ENCODE data around the gene SCO1. TPM values are rescaled to one million over a fixed set of nuclear protein-coding genes. Genes with fewer than 3 reads are reported as not detected.
"Not testable (repeated sequence)": the region's sequence is repeated elsewhere in the genome, so short reads cannot be mapped to it uniquely, and the experiment has no call there.

SCO1 gene
- total RNA-seq, 1 donor from 2014 or later: 28.1 TPM

GRCh38 chr17:10725262-10725661 is 27.9 kb upstream of the SCO1 start:
- DNase-seq: no peak

GRCh38 chr17:10724546-10725195 is 27.3 kb upstream of the SCO1 start:
- no peak for DNase-seq

DNA sequence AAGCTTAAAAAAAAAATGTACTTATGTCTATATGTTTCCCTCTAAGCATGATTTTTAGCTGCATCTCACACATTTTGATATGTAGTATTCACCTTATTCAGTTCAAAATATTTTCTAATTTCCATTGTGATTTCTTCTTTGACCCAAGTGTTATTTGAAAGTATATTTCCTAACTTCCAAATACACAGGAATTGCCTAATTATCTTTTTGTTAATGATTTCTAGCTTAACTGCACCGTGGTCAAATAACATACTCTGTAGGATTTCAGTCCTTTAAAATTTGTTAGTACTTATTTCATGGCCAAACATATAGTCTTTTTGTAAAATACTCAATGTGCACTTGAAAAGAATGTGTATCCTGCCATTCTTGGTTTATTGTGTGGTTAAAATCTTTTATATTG is 21.2 kb upstream of the SCO1 start:
- no peak for DNase-seq

- no peak for DNase-seq
These were observed 18.9 kb upstream of the SCO1 start for GRCh38 chr17:10716218-10716617.

DNA sequence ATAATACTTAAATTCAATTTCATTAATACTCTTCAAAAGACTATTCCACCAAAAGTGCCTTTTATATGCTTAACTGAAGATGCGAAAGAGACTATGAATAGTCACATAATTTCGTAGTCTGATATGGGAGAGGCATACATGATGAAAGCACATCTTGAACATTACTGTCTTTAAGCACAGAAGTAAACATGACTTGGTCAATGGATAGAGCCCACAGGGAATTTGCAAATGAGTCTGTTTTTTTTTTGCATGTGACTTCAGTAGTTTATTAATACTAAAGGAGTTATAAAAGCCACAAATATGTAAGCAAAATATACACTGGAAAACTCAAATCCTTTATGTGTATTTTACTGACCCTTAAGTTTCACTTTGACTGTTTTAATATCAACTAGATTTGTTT is 16.0 kb upstream of the SCO1 start:
- no peak for DNase-seq

DNA sequence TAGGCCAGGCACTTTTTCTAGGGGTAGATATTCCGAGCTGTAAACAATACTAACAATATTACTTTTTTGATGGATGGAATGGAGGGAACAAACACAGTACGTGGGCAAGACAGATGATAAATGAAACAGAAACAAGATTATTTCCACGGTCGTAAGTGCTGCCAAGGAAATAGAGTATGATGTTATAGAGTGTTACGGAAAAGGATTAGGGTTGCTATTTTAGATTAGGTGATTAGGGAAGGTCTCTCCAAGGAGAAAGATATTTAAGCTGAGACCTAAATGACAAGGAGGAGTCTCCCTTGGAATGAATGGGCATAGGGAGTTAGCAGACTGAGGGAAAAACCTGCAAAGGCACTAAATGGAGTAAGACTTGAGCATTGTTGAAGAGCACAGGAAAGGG is 8.4 kb upstream of the SCO1 start:
- no peak for DNase-seq

GRCh38 chr17:10702574-10702973 is 5.2 kb upstream of the SCO1 start:
- DNase-seq: no peak

DNA sequence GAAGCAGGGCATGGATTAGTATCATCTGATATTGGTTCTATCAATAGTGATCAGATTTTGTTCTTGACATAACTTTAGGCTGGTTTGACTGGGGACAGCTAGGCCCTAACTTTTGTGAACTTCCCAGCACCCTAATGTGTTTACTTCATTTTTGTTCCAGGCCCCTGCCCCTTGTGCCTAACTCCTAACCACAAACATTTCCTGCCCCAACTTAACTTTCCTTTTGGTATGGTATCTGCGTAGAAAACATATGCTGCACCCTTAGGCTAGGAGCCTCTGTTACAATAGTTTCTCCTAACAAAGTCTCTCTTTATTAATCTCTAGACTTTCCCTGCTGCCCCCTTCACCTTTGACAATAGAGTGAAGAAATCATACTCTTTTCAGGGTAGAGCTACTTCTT is 2.5 kb upstream of the SCO1 start:
- DNase-seq: no peak

- DNase-seq: peak; percentile 32
These were observed 924 bp upstream of the SCO1 start for GRCh38 chr17:10698096-10698818.

- DNase-seq: not testable (repeated sequence)
These were observed 1.4 kb downstream of the SCO1 start for GRCh38 chr17:10695875-10696407.

- DNase-seq: no peak
These were observed 9.8 kb downstream of the SCO1 start for GRCh38 chr17:10687499-10687898.

- DNase-seq: peak; percentile 29
These were observed 13.5 kb downstream of the SCO1 start for GRCh38 chr17:10683853-10684252.

DNA sequence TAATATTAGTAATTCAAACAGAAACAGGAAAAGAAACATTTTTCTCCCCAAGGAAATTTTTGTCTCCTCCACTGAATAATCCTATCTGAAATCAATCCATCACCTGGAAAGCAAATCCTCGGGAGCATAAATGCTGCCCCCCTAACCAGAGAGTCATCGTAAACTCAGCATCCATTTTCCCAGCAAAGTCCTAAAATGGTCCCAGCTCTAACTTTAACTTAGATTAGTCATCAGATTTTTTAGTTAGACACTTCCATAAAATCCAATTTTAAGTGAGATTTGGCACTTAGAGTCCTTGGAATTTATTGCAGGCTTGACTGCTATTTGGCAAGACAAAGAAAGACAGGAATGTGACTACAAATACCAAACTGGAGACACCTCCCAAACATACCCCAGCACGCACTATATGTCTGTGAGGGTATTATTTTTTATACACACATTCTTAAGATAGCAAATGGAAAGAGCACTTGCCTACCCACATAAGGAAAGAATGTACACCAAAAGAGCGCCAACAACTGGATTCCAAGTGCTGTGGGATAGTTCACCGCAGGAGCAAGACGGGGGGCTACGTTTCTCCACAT is 15.4 kb downstream of the SCO1 start:
- DNase-seq: no peak

DNA sequence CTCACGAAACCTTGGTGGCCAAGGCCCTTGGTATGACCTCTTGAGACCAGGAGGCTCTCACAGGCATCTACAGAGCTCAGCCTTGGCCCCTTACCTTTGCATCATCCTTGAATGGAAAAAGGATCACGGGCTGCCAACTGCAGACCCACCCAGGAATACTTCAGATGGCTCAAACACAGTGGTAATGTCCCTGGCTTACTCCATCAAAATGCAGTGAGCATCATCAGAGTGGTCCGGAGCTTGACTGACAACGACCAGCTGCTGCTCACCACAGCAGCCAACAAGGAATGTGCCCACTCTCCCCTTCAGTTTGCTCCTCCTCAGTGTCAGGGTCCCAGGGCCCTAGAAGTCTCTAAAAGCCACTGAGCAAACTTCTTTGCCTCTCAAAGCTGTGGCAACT is 22.6 kb downstream of the SCO1 start:
- DNase-seq: peak; percentile 69

GRCh38 chr17:10673312-10673711 is 24.0 kb downstream of the SCO1 start:
- DNase-seq: no peak

- DNase-seq: no peak
These were observed 28.6 kb downstream of the SCO1 start for GRCh38 chr17:10668775-10669174.

DNA sequence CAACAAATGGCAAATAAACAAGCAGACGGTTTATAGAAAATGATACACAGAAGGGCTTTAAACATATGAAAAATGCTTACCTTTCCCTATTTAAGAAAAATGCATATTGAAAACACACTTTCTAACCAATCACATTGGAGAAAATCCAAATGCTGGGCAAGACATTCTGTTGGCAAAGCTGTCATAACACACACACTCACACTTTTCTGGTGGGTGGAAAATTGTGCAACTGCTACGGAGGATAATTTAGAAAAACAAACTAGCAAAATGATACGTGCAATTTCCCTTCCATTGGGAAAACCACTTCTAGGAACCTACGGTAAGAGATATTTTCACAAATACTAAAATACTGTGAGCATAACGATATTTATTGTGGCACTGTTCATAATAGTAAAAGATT is 30.4 kb downstream of the SCO1 start:
- DNase-seq: no peak

DNA sequence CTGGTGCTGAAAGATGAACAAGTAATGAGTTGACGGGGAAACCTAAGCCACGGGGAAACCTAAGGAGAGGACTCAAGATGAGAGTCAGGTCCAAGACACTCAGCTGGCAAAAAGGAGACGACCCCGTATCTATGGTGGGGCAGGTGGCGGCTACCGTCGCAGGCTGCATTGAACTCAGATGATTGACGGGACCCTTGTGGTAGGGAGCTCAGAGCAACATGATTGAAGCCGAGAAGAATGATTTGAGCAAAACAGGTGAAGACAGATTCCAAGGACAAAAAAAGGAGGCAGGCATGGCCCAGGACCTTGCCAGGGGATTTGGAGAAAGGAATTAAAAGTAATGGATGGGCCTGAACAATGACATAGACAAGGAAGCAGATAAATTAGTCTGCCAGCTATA is 32.8 kb downstream of the SCO1 start:
- DNase-seq: peak; percentile 64

DNA sequence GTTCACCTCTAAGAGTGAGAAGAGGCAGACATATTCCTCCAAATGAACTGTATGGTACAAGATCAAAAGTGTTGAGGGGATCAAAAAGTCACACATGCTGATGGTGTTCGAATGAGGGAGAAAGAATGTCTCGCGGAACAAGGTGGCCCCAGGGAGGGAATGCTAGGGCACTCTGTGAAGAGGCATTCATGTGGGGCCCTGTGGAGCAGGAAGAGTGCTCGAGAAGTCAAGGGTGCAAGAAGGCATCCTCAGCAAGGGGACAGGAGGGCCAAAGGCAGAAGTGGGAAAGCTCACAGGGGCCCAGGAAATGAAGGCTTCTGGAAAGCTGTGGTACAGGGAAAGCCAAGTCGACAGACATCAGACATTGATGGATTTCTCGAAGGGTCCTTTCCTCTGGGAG is 34.1 kb downstream of the SCO1 start:
- no peak for DNase-seq

DNA sequence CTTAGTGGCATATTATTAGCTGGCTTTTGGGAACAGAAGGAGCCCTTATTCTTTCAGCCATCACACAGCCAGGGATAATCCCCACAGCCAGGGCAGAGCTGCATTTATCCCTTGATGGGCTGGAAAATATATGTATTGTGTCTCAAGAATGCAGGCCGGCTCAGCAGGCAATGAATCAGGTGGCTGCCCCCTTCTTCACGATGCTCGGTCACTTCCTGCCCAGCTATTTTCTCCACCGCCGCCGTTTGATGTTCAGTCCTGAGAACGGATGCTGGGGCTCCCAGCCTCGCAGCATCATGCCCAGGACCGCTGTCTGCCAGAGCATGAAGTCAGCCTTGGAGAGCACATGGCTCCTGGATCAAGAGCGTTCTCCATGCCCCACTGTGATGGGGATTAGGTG is 35.9 kb downstream of the SCO1 start:
- DNase-seq: peak; percentile 70

GRCh38 chr17:10657879-10658278 is 39.5 kb downstream of the SCO1 start:
- DNase-seq: peak; percentile 92

DNA sequence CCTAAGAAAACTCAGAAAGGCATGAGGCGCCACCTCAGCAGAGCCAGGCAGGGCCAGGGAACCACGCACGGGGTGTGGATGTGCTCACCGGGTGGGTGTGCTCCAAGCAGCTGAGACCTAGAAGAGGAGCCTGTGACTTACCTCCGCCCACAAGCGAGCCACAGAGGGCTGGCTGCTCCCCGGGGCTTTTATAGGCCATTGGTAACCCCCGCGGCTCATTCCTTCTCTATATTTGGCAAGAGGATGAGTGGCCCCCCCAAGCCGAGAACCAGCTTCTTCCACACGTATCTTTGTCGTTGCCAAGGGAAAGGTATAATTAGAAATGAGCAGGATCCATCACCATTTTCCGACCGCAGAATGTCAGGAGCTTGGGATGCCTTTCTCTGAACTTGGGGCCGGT is 40.2 kb downstream of the SCO1 start, which contains the start of gene MYH3:
Gene MYH3 (minus strand): TSS at position 162 of the 400 bp plus-strand sequence. CDS start 2,245 bp downstream, outside the sequence.
- peak; percentile 88 for DNase-seq

GRCh38 chr17:10653987-10654386 is 43.3 kb downstream of the SCO1 start:
- DNase-seq: peak; percentile 10
